H4 (cell line): ENCODE results near the gene MOBP. TPM values are rescaled to one million over a fixed set of nuclear protein-coding genes. Genes with fewer than 3 reads are reported as not detected.
"Not testable (repeated sequence)": the region's sequence is repeated elsewhere in the genome, so short reads cannot be mapped to it uniquely, and the experiment has no call there.

Experiments
- DNase-seq: peaks from one replicate; pipeline ENCODE4 v3.0.0-alpha.2; 2015; ENCODE audit warnings: low spot score
- total RNA-seq: library from RNA; depleted of rRNA; stranded (reverse); fragments of >200 nt; shearing (Covaris generic); gene quantifications from 2 replicates; pipeline ENCODE4 v1.2.3, GENCODE V29; 2014

MOBP gene
- total RNA-seq, 1 experiment from 2014 or later, result 0.17 TPM

DNA sequence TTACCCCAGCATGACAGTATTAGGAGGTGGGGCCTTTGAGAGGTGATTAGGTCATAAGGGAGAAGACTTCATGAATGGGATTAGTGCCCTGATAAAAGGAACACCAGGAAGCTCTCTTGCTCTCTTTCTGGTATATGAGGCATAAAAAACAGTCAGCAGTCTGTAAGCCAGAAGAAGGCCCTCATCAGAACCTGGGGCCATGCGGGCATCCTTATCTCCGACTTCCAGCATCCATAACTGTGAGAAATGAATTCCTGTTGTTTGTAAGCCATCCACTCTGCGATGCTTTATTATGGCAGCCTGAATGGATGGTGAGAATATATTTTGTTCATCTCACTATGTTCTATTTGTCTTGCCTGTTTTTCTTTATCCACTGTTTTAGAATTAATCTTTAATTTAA lies 17.7 kb upstream of the MOBP start:
- no peak for DNase-seq

DNA sequence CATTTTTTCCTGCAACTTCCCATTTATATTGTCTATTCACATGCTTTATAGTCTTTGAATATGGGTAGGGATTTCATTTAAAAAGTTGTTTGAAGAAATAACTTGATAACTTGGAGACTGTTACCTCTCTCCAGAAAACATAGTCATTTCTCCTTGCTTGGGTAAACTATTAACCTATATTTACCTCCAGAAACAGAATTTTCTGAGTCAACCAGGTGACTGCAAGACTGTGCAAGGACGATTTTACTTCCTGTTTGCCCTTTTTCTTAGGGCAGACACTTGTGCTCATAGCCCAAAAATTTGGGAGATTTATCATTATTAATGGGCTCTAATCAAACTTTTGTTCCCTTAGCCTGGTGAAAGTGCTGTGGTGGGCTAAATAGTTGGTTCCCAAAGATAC lies 14.3 kb upstream of the MOBP start:
- no peak for DNase-seq

DNA sequence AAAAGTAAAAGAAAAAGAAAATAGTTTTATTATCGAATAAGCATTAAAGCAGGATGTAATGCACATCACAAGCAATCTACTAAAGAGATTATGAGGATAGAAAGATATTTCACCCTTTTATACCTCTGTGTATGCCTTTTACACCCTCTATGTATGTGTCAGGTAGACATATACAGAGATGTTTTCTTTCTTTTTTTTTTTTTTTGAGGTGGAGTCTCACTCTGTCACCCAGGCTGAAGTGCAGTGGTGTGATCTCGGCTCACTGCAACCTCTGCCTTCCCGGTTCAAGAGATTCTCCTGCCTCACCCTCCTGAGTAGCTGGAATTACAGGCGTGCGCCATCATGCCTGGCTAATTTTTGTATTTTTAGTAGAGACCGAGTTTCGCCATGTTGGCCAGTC lies 13.6 kb upstream of the MOBP start:
- DNase-seq, result not testable (repeated sequence)

DNA sequence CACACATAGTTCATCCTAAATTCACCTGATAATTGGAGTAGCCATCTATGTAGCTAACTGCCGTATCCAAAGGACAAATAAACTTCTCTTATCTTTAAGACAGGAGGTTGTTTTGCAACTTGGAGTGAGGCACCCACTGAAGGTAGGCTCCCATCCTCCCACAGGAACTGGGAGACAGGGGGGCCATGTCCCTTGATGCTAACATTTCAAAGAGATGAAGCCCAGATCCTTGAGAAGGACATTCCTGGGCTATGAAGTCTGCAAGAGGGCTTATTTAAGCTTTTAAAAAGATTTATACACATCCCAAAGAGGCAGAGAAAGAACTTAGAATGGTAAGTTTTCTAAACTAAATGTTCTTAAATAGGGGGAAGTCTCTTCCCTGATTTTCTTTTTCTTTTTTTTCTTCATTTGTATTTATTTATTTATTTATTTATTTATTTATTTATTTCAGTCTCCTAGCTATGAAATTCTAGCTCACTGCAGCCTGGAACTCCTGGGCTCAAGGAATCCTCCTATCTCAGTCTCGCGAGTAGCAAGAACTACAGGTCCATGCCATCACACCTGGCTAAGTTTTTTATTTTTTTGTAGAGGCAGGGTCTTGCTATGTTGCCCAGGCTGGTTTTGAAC lies 12.8 kb upstream of the MOBP start:
- DNase-seq, result no peak

DNA sequence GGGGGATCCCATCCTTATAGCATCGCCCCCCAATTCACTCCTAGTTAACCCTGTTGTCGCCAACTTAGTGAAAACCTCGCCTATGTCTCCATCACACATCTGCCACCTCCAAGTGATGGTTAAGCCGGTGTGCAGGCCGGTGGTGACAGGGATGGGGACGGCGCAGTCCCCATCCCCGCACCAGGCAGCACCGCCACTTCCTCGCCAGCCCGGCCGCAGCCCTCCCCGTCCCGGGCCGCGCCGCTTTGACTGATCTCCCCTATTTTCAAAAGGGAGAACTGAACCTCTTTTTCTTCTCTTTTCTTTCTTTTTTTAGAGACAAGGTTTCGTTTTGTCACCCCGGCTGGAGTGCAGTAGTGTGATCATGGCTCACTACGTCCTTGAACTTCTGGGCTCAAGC lies 11.3 kb upstream of the MOBP start:
- no peak for DNase-seq

DNA sequence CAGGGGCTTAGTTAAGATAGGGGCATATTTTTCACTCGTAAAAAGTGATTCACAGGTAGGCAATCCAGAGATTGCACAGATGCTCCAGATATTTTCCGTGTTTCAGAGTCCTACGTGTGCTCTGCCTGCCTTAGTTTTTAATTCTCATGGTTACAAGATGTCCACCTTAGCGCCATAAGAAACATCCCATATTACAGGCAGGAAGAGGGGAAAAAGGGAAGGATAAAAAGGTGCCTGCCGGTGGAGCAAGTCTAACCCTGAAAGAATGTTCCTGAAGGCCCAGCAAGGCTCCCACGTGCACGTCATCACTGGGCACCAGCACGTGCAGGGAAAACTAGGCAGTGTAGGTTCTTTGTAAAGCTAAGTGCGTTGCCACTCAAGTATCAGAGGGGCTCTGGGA lies 10.1 kb upstream of the MOBP start:
- no peak for DNase-seq

DNA sequence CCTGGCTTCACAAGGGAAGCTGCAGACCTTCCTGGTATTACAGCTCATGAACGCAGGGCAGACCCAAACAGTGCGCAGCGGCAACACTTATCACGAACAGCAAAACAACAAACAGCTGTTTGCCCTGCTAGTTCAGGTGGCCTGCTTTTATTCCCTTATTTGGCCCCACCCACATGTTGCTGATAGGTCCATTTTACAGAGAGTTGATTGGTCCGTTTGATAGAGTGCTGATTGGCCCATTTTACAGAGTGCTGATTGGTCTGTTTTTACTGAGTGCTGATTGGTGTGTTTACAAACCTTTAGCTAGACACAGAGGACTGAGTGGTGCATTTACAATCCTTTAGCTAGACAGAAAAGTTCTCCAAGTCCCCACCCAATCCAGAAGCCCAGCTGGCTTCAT lies 8.9 kb upstream of the MOBP start:
- DNase-seq, result not testable (repeated sequence)

DNA sequence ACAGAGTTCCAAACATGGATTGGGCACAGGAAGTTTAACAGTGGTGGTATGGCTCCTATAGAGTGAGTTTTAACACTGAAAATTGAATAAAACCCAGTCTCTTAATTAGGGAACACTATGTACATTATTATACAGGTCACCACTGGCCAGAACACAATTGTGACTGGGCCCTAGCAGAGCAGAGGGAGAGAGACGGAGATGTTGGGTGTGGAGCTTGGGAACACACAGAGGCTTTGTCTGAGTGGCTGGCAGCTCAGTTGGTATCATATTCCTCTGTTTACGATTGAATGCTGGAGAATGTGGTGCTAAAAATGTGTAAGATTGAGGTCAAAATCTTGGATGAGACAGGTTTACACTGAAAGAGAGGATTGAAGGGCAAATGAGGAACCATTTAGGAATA lies 6.8 kb upstream of the MOBP start:
- DNase-seq, result no peak

DNA sequence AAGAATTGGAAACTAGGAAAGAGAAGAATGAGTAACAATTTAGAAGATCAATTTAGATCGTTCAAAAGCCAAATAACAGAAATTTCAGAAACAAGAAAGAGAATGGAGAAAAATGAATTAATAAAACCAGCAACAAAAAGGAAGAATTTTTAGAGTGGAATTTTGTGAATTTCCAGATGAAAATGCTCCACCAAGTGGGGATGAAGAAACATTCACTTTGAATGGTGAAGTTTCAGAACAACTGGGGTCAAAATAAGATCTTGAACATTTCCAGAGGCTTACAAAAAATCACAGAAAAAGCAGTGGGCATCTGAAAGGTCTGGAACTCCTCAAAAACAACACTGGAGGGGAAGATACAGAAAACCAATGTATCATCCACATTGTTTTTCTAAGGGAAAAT lies 4.2 kb upstream of the MOBP start:
- no peak for DNase-seq

DNA sequence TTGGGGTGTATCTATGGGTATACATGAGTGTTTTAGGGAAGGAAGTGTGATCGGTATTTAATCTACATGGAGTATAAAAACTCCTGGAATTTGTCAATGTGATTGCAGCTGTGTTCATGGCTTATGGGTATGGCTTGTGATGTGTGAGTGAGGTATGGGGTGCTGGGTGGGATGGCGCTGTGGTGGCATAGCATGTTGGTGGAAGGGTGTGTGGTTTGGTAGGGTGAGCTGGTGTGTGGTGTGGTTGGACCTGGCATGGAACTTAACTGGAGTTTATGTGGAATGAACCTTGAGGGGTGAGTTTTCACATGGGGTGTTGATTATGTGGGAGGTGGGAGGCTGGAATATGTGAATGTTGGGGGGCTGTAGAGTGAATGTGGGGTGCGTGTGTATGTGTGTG lies 492 bp upstream of the MOBP start:
- DNase-seq, result no peak

DNA sequence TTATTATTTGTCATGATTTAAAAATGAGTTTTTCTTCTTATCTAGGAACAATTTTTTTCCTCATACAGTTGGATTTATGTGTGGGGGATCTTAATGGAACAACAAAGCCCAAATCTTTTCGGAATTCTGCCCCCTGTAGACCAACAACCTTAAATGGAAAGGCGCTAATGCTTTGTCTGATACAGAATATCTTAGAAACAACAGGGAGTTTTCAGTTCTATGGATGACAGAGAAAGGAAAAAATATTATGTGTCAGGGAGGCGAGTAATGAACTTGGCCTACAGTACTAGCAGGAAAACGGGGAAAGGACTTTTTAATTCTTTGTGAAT lies 592 bp downstream of the MOBP start:
- DNase-seq, result no peak

DNA sequence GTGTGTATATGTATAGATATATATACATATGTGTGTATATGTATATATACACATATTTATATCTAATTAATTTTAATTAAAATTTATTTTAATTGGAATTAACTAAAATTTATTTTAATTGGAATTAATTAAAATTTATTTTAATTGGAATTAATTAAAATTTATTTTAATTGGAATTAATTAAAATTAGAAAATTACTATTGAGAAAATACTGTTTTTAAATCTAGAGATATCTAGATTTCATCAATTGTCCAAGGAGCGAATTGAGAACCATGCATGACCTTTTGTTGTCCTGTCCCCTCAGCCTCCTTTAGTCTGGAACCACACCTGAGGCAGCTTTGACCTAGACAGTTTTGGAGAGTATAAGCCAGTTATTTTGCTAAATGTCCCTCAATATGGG lies 1.8 kb downstream of the MOBP start:
- DNase-seq, result no peak

DNA sequence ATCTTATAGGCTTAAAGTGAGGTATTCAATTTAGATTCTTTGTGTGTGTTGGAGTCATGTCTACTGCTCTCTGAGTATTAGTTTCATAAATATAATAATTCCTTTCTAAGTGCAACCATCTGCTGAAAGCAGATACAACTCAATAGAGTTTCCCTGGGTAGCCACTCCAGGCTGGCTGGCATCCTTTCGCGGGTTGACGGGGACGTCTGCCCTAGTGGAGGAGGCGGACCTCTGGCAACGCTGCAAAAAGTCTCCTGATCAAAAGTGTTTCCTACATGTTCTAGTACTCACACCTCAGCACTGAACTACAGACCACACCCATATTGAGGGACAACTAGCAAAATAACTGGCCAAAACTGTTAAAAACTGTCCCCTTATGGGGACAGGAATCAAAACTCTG lies 2.5 kb downstream of the MOBP start:
- no peak for DNase-seq

DNA sequence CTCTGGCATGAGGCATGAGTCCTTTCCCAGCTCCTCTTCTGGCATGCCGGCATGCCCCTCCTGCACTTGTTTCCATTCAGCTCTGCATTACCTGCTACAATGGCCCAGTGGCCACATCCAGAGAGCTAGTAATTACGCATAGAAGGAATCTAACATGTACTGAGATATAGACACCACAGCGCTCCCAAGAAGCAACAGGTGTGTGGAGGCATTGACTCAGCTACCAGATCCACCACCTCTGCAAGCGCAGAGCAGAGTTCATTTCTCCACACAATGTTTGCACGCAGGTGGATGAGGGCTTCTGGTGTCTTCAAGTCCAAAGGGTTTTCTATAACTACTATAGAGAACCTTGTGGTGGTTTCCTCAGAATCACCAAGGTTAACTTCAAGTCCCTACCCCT lies 4.2 kb downstream of the MOBP start:
- no peak for DNase-seq

DNA sequence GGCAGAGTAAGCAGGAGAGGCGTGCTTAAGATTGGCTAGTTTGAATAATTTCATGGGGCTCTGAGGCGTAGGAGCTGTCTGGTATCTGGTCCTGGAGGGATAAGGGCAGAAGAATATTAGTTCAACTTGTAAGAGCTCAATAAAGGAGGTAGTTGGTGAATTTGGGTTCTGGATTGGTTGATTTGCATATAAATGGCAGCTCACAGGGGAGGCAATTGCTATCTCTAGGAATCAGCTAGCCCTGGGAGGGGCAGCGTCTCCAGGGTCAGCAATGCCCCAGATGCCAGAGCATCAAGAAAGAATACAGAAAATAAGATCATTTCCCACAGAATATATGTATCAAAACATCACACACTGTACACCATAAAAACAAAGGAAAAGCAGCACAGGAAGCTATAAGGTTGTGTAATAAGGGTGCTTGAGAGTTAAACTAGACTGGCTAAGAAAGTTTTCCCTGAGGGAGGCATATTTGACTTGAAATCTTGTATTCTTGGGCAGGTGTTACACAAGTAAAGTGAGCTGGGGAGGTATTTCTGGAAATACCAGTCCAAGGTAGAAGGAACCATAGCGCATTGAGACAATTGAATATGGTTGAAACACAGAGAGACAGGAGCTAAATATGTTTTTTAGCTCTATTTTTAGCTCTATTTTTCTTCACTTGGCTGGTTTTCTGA lies 6.1 kb downstream of the MOBP start:
- DNase-seq, result no peak

DNA sequence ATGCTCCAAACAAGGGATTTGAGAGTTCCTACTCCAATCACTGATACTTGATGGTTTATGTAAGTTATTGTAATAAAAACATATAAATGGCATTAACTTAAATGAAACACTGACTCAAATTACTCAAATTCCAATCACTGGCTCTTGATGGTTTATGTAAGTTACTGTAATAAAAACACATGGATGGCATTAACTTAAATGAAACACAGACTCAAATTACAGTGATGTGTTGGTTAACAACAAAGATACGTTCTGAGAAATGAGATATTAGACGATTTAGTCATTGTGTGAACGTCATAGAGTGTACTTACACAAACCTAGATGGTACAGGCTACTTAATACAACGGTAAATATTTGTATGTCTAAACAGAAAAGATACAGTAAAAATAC lies 6.6 kb downstream of the MOBP start:
- no peak for DNase-seq

DNA sequence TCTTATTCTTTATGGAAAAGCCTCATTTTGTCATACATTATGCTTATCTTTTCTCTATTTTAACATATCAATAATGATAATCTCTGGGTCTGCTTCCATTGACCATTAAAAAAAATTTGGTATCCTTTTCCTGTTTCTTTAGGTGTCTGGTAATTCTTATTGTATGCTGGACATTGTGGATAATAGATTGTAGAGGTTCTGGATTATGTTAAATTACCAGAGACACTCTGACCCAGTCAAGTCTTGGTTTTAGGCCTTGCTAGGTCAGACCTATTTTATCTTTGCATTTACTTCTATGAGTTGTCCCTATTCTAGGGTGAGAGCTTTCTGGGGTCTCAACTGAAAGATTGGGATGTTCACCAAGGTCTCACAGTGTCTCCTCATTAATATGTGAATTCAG lies 9.3 kb downstream of the MOBP start:
- no peak for DNase-seq

DNA sequence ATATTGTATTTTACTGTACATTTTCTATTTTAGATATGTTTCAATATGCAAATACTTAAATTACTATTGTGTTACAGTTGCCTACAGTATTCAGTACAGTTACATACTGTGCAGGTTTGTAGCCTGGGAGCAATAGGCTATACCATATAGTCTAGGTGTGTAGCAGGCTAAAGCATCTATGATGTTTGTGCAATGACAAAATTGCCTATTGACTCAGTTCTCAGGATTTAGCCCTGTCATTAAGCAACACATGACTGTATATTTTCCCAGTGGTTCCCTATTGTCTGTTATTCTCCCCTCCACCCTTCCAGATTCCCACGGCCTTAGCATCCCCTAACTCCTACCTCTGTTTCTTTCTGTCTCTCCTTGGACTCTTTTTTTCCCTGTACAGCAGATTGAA lies 10.7 kb downstream of the MOBP start:
- no peak for DNase-seq

DNA sequence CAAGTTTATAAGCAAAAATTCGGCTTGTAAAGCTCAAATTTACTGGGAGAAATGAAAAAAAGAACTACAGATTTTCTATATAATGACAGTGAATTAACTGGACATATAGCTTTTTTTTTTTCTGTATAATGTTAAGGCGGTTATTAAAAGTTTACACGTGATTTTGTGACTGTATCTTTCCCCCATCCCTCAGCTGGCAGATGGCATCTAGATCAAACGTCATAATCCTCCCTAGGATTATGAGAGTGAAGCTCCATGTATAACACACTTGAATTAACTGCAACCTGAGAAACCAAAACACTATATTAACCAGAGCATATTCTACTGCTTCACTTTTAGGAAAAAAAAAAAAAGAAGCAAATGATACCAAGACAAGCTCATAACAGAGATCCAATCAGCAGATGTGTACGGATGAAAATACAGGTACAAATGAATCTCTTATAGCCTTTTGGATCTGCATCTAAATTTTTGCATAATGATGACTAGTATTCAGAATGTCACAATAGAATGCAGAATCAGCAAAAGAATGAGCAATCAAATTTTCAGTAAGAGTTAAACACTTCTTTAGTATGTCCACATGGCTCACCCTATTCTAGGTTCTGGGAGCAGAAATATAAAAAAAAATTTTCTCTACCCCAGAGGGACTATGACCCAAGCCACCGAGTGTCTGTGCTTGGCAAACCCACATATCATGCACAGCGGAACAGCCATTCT lies 12.4 kb downstream of the MOBP start:
- no peak for DNase-seq

DNA sequence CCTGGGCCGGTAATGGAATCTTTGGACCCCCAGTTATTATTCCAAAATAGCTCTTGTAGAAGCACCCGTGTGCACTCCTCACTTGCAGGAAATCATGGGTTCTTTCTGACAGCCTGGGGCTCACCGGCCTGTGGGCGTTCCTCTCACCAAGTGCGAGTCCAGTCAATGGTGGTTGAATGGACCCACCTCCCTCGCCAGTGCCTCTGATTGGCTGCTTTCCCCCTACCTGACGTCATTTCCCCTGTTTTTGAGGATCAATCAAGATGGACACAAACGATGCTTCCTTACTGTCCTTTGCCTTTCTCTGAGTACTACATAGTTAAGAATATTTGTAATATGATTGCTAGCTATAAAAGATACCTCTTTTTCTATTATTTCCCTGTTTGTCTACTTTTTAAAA lies 18.1 kb downstream of the MOBP start:
- DNase-seq, result no peak

DNA sequence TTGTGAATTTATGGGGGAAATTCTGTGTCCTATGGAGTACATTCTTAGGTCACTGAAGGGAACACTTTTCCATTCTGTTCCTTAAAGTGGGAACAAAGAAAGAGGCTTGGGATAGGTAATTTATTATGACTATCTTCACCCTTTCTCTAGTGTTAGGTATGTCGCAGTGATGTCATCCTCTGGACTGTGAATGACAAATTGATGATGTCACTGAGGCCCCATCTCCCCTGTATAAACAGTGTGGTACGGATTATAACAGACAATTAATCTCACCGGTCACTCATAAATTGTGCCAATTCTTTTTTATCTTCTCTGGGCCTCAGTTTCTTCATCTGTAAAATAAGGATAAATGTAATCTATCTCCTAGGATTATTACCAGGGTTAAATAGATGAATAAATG lies 23.5 kb downstream of the MOBP start:
- no peak for DNase-seq

DNA sequence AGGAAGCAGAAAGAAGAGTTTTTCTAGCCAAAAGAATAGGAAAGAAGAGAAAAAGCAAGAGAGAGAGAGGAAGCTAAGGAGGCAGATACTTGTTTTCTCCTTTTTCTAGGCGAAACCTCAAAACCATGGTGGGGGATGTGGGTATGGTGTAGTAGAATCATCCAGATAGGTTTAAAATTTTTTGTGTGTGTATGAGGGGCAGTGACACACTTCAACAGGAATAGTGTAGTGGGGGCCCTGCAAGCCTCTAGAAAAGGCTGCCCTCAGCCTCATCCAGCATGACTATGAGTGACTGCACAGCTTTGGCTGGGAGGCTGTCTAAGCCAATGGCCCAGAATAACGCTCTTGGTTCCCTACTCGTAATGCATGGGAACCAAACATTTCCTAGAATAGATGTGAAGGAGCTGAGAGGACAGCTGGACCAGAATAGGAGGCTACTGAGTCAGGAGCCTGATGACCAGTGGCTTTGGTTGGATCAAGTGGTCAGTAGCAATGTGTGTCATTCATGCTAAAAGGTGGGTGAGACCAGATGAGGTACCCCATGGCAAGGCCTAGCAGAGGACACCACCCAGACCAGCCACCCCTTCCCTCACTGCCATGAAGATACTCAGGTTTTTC lies 24.4 kb downstream of the MOBP start:
- no peak for DNase-seq

DNA sequence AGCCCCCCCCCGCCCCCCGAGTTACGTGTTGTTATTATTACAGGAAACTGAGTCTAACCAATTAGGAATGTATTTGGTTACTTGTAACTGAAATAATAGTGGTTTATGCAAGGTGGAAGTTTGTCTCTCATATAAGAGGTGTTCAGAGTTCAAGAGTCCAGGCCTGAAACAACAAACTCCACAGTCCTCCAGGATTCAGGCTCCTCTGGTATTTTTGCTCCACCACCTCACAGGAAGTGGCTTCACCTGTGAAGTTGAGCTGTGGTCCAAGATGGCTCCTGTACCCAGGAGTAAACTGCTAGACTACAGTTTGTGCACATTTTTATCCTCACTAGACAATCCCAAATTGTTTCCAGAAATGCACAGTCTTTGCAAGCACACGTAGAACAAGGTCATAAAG lies 27.3 kb downstream of the MOBP start:
- no peak for DNase-seq
